ENCODE measurements around the gene SLC9A8.
"Not testable (repeated sequence)": the region's sequence is repeated elsewhere in the genome, so short reads cannot be mapped to it uniquely, and the experiment has no call there.

Gene SLC9A8

DNA sequence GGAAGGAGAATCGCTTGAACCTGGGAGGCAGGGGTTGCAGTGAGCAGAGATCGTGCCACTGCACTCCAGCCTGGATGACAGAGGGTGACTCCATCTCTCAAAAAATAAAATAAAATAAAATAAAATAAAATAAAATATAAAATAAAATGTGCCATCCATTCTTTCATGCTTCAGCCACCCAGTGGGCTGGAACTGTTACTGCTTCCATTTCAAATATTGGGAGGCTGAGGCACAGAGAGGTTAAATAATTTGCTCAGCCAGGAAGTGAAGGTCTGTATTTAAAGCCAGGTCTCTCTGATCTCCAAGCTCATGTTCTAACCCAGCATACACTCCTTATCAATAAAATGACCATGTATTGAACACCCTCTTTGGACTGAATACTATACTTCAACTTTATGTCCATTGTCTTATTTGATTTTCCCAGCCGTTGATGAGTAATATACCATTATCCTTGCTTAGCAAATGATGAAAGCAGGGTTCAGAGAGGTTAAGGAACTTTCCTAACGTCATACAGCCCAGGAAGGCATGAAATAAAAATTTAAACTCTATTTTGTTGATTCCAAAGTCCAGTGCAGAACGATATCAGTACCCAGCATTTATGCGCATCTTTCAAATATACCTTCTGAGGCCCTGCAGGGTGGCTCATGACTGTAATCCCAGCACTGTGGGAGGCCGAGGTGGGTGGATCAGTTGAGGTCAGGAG, 25.8 kb upstream of the SLC9A8 start:
- no peak for DNase-seq (ENCODE audit: low read depth, low spot score)

DNA sequence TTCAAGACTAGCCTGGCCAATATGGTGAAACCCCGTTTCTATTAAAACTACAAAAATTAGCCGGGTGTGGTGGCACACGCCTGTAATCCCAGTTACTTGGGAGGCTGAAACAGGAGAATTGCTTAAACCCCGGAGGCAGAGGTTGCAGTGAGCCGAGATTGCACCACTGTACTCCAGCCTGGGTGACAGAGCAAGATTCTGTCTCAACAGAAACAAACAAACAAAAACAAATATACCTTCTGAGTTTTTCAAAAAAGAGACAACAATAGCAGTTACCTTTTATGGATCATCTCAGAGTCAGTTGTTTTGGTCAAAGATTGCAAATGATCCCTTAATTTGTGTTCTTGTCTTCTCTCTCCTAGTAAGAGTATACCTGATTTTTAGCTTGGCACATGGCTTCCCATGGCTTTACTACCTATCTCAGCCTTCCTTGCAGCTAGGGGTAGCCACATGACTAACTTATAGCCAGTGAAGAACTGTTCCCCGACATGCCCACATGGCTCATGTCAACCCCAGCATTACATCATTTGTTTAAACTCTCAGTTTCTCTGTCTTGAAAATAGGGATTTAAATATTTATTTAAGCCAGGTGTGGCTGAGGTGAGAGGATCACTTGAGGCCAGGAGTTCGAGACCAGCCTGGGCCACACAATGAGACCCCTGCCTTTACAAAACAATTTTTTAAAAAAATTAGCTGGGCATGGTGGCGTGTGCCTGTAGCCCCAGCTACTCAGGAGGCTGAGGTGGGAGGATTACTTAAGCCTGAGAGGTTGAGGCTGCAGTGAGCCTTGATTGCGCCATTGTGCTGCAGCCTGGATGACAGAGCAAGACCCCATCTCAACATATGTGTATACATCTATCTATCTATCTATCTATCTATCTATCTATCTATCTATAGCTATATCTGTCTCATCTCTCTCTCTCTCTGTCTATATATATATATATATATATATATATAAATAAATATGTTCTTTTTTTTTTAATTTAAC, 25.0 kb upstream of the SLC9A8 start:
- no peak for DNase-seq (ENCODE audit: low read depth, low spot score)

- DNase-seq (ENCODE audit: low read depth, low spot score): no peak
Observed at GRCh38 chr20:49790077-49790798, 22.4 kb upstream of the SLC9A8 start.

- DNase-seq (ENCODE audit: low read depth, low spot score): no peak
Observed at GRCh38 chr20:49791165-49791564, 21.5 kb upstream of the SLC9A8 start.

- DNase-seq (ENCODE audit: low read depth, low spot score): no peak
Observed at GRCh38 chr20:49792006-49792405, 20.6 kb upstream of the SLC9A8 start.

GRCh38 chr20:49792611-49793010, 20.0 kb upstream of the SLC9A8 start:
- no peak for DNase-seq (ENCODE audit: low read depth, low spot score)

- no peak for DNase-seq (ENCODE audit: low read depth, low spot score)
Observed at GRCh38 chr20:49794336-49795134, 18.1 kb upstream of the SLC9A8 start.

DNA sequence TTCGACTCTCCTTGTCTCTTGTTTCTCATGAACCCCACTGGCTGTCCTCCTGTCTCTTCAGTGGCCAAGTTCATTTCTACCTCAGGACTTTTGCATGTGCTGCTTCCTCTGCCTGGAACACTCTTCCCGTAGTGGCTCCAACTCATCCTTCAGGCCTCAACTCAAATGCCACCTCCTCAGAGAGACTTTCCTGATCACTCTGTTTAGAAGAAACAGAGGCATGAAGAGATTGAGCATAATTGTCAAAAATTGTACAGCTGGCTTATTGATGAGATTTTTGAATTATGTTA, 17.5 kb upstream of the SLC9A8 start:
- DNase-seq (ENCODE audit: low read depth, low spot score): no peak

DNA sequence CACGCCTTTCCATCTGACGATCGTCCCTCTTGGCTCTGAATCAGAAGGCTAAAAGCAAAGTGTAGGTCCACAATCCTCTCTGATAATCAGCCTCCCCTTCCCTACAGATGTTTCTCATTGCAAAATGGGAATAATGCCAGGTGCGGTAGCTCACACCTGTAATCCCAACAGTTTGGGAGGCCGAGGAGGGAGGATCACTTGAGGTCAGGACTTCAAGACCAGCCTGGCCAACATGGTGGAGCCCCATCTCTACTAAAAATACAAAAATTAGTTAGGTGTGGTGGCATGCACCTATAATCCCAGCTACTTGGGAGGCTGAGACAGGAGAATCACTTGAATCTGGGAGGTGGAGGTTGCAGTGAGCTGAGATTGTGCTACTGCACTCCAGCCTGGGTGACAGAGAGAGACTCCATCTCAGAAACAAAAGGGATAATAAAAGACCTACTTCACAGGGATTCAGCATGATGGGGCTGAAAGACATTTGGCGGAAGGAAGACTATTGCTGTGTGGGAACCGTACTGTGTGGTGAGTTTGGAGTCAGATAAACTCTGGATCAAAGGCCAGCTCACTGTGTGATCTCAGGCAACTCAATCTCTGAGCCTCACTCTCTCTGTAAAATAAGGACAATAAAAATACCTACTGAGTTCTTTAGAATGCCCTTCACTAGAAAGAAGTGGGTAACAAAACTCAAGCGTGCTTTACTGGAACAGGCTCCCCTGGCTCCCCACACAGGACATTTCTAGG, 15.9 kb upstream of the SLC9A8 start:
- no peak for DNase-seq (ENCODE audit: low read depth, low spot score)

GRCh38 chr20:49797344-49797615, 15.3 kb upstream of the SLC9A8 start:
- DNase-seq (ENCODE audit: low read depth, low spot score): no peak

DNA sequence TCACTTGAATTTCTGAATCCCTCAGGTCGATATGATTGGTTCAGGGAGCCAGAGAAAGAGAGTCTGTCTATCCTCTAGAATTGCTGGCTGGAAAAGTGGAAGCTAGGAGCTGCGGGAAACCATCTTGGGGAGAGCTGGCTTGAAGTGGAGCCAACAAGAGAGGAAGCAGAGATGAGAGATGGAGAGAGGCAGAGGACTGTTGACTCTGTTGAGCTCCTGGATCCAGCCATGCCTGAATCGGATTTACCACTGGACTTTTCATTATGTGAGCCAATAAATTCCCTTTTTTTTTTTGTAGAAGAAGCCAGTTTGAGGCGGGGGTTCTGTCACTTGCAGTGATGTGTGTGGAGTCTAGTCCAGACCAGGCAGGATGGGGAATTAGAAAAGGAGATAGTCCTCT, 13.9 kb upstream of the SLC9A8 start:
- DNase-seq (ENCODE audit: low read depth, low spot score): no peak

- no peak for DNase-seq (ENCODE audit: low read depth, low spot score)
Observed at GRCh38 chr20:49799698-49800097, 12.9 kb upstream of the SLC9A8 start.

GRCh38 chr20:49803418-49803817, 9.2 kb upstream of the SLC9A8 start:
- DNase-seq (ENCODE audit: low read depth, low spot score): no peak

- DNase-seq (ENCODE audit: low read depth, low spot score): no peak
Observed at GRCh38 chr20:49804364-49804763, 8.3 kb upstream of the SLC9A8 start.

DNA sequence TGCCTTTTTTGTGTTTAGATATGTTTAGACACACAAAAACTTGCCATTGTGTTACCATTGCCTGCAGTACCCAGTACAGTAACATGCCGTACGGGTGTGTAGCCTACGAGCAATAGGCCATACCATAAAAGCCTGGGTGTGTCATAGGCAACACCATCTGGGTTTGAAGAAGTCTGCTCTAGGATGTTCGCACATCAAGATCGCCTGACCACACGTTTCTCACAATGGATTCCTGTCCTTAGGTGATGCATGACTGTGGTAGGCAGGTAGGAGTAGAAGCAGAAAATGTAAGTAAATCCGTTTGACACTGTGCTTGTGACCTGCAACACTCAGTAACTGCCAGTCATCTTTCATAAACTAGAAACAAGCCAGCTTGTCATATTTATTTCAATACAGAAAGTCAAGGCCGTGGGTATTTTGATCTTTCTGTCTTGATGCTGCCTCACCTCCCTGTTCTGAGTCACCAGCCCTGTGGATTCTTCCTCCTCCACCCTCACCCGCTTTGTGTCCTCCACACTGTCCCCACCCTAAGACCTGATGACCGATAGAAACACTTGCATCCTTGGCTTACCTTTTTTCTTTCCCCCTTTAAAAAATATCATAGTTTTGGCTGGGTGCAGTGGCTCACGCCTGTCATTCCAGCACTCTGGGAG, 7.3 kb upstream of the SLC9A8 start:
- DNase-seq (ENCODE audit: low read depth, low spot score): not testable (repeated sequence)

DNA sequence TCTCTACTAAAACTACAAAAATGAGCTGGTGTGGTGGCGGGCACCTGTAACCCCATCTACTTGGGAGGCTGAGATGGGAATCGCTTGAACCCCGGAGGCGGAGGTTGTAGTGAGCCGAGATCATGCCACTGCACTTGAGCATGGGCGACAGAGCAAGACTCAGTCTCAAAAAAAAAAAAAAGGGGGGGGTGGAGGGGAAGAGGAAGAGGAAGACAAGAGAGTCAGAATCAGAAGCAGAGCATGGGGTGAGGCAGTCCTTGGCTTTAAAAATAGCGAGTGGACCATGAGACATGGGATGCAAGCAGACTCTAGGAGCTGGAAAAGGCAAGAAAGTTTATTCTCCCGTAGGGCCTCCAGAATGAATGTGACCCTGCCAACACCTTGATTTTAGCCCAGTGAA, 3.9 kb upstream of the SLC9A8 start:
- no peak for DNase-seq (ENCODE audit: low read depth, low spot score)

GRCh38 chr20:49809803-49810359, 2.7 kb upstream of the SLC9A8 start:
- no peak for DNase-seq (ENCODE audit: low read depth, low spot score)

DNA sequence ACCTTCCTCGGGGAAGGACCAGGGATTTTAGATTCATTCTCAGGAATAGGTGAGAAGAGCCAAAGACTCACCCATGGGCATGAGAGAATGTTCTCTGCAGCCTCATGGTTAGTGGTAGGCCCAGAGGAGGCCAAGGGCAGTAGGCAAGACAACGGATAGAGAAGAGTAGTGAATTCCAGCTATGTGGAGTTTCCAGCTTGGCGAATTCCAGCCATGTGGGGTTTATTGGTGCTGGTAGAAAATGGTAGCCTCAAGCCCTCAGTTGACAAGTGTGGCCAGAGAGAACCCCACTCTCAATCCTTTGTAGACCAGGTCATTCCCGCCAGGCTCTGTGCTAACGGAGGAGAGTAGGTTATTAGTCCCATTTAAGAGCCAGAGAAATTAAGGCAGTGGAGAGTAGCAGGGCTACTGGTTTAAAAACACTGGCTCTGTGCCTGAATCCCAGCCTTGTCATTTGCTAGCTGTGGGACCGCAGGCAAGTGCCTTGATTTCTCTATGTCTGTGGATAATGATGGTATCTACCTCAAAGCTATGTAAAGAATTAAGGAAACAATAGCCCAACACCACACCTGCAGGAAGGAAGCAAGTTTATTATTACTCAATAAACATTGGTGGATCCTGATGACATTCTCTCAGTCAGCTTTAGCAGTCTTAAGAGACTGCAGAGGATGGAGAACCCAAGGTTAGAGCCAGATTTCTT, 2.0 kb upstream of the SLC9A8 start:
- peak; percentile 61 for DNase-seq (ENCODE audit: low read depth, low spot score)

- DNase-seq (ENCODE audit: low read depth, low spot score): peak; percentile 39
Observed at GRCh38 chr20:49811825-49812506, 662 bp upstream of the SLC9A8 start.
